DMS 273 treated with DMSO at 0.1 percent for 48 hours (cell line): Measurements from ENCODE around the gene GRK5.

ENCODE experiments used
- DNase-seq: peaks from one replicate; lab custom pipeline; 2025; lab: John Stamatoyannopoulos, UW

The GRK5 gene

DNA sequence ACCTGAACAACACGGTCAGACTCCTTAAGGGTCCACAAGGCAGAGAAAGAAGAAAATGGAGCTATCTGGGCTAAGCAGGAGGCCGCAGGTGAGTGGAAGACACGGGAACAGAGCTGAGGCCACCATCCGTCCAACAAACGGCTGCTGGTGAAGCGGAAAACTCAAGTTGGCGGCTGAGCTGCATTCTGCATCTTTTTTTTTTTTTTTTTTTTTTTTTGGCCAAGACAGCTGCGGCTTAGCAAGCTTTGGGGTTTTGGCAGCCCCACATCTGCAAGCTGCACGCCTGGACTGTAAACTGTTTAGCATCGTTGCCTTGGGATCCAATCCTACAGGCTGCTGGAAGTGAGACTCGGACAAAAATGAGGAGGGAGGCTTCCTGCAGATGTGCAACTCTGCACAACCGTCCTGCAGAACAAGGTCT lies 297.8 kb downstream of the GRK5 start:
- DNase-seq = no peak
